Thyroid gland (tissue), 4 donors: Measurements from ENCODE around the gene EWSR1. TPM values are rescaled to one million over a fixed set of nuclear protein-coding genes. Genes with fewer than 3 reads are reported as not detected.

Source experiments
- DNase-seq, 2 donors: peaks; one replicate each; pipeline ENCODE4 v3.0.0-alpha.2; 2019
- H3K27ac ChIP-seq, 3 donors: fragments of 200-600 bp; sonication (generic); 1 replicate in 2 of 3; 2 replicates in 1 of 3; pipeline ENCODE4 v1.5.1; 2016 to 2019; ENCODE audit warnings: mild to moderate bottlenecking in 1 of 3, moderate library complexity in 1 of 3
- H3K27me3 ChIP-seq: fragments of 200-600 bp; sonication (generic); one replicate; pipeline ENCODE4 v1.5.1; 2019
- H3K36me3 ChIP-seq, 2 donors: fragments of 200-600 bp; sonication (generic); one replicate each; pipeline ENCODE4 v1.5.1; 2016 to 2019
- H3K4me1 ChIP-seq, 2 donors: fragments of 200-600 bp; sonication (generic); one replicate each; pipeline ENCODE4 v1.5.1; 2017 to 2019
- H3K4me3 ChIP-seq, 3 donors: fragments of 200-600 bp; sonication (generic); replicated peaks in 1 of 3; 1 replicate in 2 of 3; 2 replicates in 1 of 3; pipeline ENCODE4 v1.5.1; 2016; ENCODE audit warnings: mild to moderate bottlenecking in 1 of 3
- H3K9me3 ChIP-seq: fragments of 200-600 bp; sonication (generic); one replicate; pipeline ENCODE4 v1.5.1; 2017
- CTCF ChIP-seq, 6 experiments: fragments of 200-600 bp in 3 of 6; fragments of 450-650 bp in 3 of 6; sonication (generic) in 3 of 6; IDR thresholded peaks; one replicate each; pipeline ENCODE4 v1.5.1; 2016 to 2019; ENCODE audit warnings: antibody characterized with exemption in 6 of 6, mild to moderate bottlenecking in 2 of 6, inconsistent platforms in 1 of 6, moderate library complexity in 1 of 6
- POLR2A ChIP-seq, 2 donors: fragments of 450-650 bp; IDR thresholded peaks; one replicate each; pipeline ENCODE4 v1.6.1; 2017; ENCODE audit warnings: antibody characterized with exemption in 2 of 2, mild to moderate bottlenecking in 2 of 2, moderate library complexity in 1 of 2
- WGBS, 2 donors: methylation state at CpG; one replicate each; pipeline ENCODE4 v1.1.5; 2017; 5-methylcytosine and 5-hydroxymethylcytosine counted together
- intact Hi-C: fragments of 100-400 bp; cut with DNase I; formaldehyde crosslinking; loops from one replicate; pipeline ENCODE4 v1.15.1; 2023
- microRNA-seq: library from miRNA; unstranded; fragments of <30 nt; microRNA quantifications from one replicate; pipeline ENCODE4, GENCODE V29; 2016
- small RNA-seq: library from RNA; depleted of rRNA; stranded (forward); fragments of <200 nt; gene quantifications from one replicate; pipeline ENCODE3, GENCODE V24; 2016
- total RNA-seq, 4 donors: library from RNA; depleted of rRNA; stranded (reverse); fragments of >200 nt; gene quantifications; one replicate each; pipeline ENCODE4 v1.2.3, GENCODE V29; 2016

Gene EWSR1
- total RNA-seq, 4 donors from 2014 or later, result 205 to 290 (median 258) TPM

- peaks cover 20 to 30% of the 10 kb centered on the region in 2 donors for H3K4me1 ChIP-seq
- no peak for DNase-seq
- peak overlapping the region in 1 of 3 donors; percentile 18 for H3K27ac ChIP-seq
- no peak for TF ChIP-seq CTCF (IDR thresholded peaks at IDR 0.05)
- TF ChIP-seq POLR2A (IDR thresholded peaks at IDR 0.05), result no peak
- H3K4me3 ChIP-seq, result no peak overlapping the region
- H3K9me3 ChIP-seq, result no peaks in the 10 kb centered on the region
- intact Hi-C loops, result no loop called here
- no peaks in the 10 kb centered on the region for H3K27me3 ChIP-seq
- H3K36me3 ChIP-seq, result peaks cover 25 to 42% of the 10 kb centered on the region in 2 donors
These were observed 77.9 kb downstream of the EWSR1 start for GRCh38 chr22:29345932-29346331.

DNA sequence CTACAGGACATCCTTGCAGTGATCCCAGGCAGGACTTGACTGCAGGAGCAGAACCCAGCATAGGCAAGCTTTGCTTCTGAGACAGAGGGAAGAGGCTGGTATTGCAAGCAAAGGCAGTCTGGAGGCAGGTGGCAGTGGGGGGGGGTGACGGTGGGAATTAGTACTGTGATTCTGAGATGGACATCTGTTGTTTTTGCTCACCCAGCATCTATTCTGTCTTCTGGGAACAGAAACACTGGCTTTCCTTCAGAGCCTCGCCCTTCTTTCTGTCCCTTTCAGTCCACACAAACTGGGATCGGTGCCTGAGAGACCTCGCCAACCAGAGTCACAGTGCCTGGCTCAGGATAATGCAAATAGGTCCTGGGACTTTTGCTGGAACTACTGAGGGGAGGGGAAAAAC is 78.6 kb downstream of the EWSR1 start:
- Histone ChIP-seq H3K9me3 (no peaks in the 10 kb centered on the region), H3K4me1 (peaks cover 20 to 30% of the 10 kb centered on the region in 2 donors), H3K27ac (peak overlapping the region in 1 of 3 donors; percentile 18), H3K36me3 (peaks cover 27 to 42% of the 10 kb centered on the region in 2 donors), H3K4me3 (no peak overlapping the region), H3K27me3 (no peaks in the 10 kb centered on the region)
- intact Hi-C loops, result no loop called here
- no peak for DNase-seq
- 78 to 93% methylated on average over 4 of the region's 4 CpGs for WGBS, 2 donors
- no peak for TF ChIP-seq POLR2A (IDR thresholded peaks at IDR 0.05)
- no peak for TF ChIP-seq CTCF (IDR thresholded peaks at IDR 0.05)

GRCh38 chr22:29348041-29348440 is 80.0 kb downstream of the EWSR1 start:
- intact Hi-C loops, result no loop called here
- Histone ChIP-seq H3K4me1 (peaks cover 10 to 18% of the 10 kb centered on the region in 2 donors), H3K36me3 (peaks cover 32 to 54% of the 10 kb centered on the region in 2 donors), H3K27me3 (no peaks in the 10 kb centered on the region), H3K27ac (no peak overlapping the region), H3K9me3 (no peaks in the 10 kb centered on the region), H3K4me3 (no peak overlapping the region)
- TF ChIP-seq CTCF (IDR thresholded peaks at IDR 0.05), result no peak
- TF ChIP-seq POLR2A (IDR thresholded peaks at IDR 0.05), result no peak
- WGBS, 2 donors, result 86 to 88% methylated on average over 2 of the region's 2 CpGs
- no peak for DNase-seq

DNA sequence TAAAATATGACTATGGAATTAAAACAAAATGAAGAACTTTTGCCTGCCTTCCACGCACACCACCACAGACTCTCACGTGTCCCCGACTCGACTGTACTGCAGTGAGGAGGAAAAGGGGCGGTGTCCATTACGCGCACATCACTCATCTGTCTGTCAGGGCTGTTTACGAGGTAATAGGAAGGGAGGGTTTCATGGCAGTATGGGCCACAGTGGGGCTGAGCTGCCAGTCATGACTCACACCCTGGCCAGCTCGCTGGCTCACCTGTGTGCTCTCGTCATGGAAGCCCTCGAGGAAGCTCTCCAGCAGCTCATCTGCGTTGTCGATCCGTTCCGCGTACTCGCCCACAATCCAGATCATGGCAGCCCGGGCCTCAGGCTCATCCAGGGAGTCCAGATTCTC is 80.9 kb downstream of the EWSR1 start:
- no peaks in the 10 kb centered on the region for H3K27me3 ChIP-seq
- H3K36me3 ChIP-seq, result peaks cover 40 to 63% of the 10 kb centered on the region in 2 donors
- no peak for TF ChIP-seq POLR2A (IDR thresholded peaks at IDR 0.05)
- no peak for TF ChIP-seq CTCF (IDR thresholded peaks at IDR 0.05)
- DNase-seq, result no peak
- intact Hi-C loops, result no loop called here
- H3K9me3 ChIP-seq, result no peaks in the 10 kb centered on the region
- no peak overlapping the region for H3K27ac ChIP-seq
- whole genome bisulfite sequencing, 2 donors, result 92 to 95% methylated on average over 12 to 18 of the region's 18 CpGs
- no peak overlapping the region for H3K4me3 ChIP-seq
- H3K4me1 ChIP-seq, result peaks cover under 1 to 9% of the 10 kb centered on the region in 2 donors

Small RNA genes within 50 kb of the gene (microRNA-seq; reads per million reads assigned to microRNA genes)
- 25.3 reads per million, percentile 41 among the genes with 10 or more reads in this experiment for gene MIR3653

Small RNA genes within 50 kb of the gene (small RNA-seq; reads per million reads assigned to genes)
- not detected for gene MIR3653

Other genes with a start within 250 kb of the EWSR1 start
- not detected for gene C22orf31, start 206.4 kb upstream of the EWSR1 start, total RNA-seq
- gene KREMEN1, start 195.2 kb upstream of the EWSR1 start, total RNA-seq, result 10 to 100 TPM; 18.1 to 27.1 (median 25.6) TPM
- gene EMID1, start 62.4 kb upstream of the EWSR1 start, total RNA-seq, result 10 to 100 TPM; 14.0 to 55.9 (median 19.0) TPM
- gene RHBDD3, start 287 bp upstream of the EWSR1 start, total RNA-seq, result 10 to 100 TPM; 27.8 to 54.9 (median 48.9) TPM
- 10 to 100 TPM in 3 of 4 donors, 1 to 10 TPM in 1; 9.3 to 22.2 (median 15.7) TPM for gene GAS2L1, start 38.4 kb downstream of the EWSR1 start, total RNA-seq
- 1 to 10 TPM in 1 of 4 donors, under 1 TPM in 1, not detected in 2; 0.67 to 1.7 TPM for gene RASL10A, start 47.4 kb downstream of the EWSR1 start, total RNA-seq
- 100 to 1,000 TPM in 1 of 4 donors, 10 to 100 TPM in 3; 45.0 to 103 (median 91.4) TPM for gene AP1B1, start 120.3 kb downstream of the EWSR1 start, total RNA-seq
- gene RFPL1, start 170.3 kb downstream of the EWSR1 start, total RNA-seq, result not detected
- gene NEFH, start 211.9 kb downstream of the EWSR1 start, total RNA-seq, result under 1 TPM in 3 of 4 donors, not detected in 1; 0.27 to 0.44 (median 0.33) TPM